Fibroblast of mammary gland (primary cell): ENCODE measurements around the gene SALL3.

ENCODE experiments used
- DNase-seq: peaks from one replicate; pipeline ENCODE4 v3.0.0-alpha.2; 2010; ENCODE audit warnings: low read depth
- H3K4me3 ChIP-seq: 2 replicates; pipeline ENCODE4 v1.5.1; 2011; ENCODE audit warnings: low read depth, mild to moderate bottlenecking, low read length, moderate library complexity; ENCODE audit not compliant: control insufficient read depth
- CTCF ChIP-seq: conservative IDR thresholded peaks from 2 replicates; pipeline ENCODE4 v1.5.1; 2011; ENCODE audit warnings: low read depth, low read length, inconsistent platforms; ENCODE audit not compliant: control insufficient read depth, insufficient read depth

Gene SALL3

GRCh38 chr18:78979730-78980278 lies at the start of gene SALL3:
Gene SALL3 (plus strand): TSS chr18:78979818. CDS start chr18:78980275, 457 bp downstream.
- no peak for TF ChIP-seq CTCF
- DNase-seq: no peak
- H3K4me3 ChIP-seq: no peak within 1 kb of the TSS

- TF ChIP-seq CTCF: no peak
- DNase-seq: no peak
- H3K4me3 ChIP-seq: no peak overlapping the region
Observed at GRCh38 chr18:78932281-78932680, 47.3 kb upstream of the SALL3 start.

- TF ChIP-seq CTCF: no peak
- no peak overlapping the region for H3K4me3 ChIP-seq
- no peak for DNase-seq
Observed at GRCh38 chr18:78934003-78934402, 45.6 kb upstream of the SALL3 start.

GRCh38 chr18:78934551-78935225 lies 44.9 kb upstream of the SALL3 start:
- no peak for DNase-seq
- no peak for TF ChIP-seq CTCF
- no peak overlapping the region for H3K4me3 ChIP-seq

- DNase-seq: no peak
- H3K4me3 ChIP-seq: no peak overlapping the region
- no peak for TF ChIP-seq CTCF
Observed at GRCh38 chr18:78935406-78935805, 44.2 kb upstream of the SALL3 start.

- H3K4me3 ChIP-seq: no peak overlapping the region
- no peak for DNase-seq
- no peak for TF ChIP-seq CTCF
Observed at GRCh38 chr18:78936251-78937005, 43.2 kb upstream of the SALL3 start.
